Measurements from ENCODE around the gene COQ2.
"Not testable (repeated sequence)": the region's sequence is repeated elsewhere in the genome, so short reads cannot be mapped to it uniquely, and the experiment has no call there.

Gene COQ2

DNA sequence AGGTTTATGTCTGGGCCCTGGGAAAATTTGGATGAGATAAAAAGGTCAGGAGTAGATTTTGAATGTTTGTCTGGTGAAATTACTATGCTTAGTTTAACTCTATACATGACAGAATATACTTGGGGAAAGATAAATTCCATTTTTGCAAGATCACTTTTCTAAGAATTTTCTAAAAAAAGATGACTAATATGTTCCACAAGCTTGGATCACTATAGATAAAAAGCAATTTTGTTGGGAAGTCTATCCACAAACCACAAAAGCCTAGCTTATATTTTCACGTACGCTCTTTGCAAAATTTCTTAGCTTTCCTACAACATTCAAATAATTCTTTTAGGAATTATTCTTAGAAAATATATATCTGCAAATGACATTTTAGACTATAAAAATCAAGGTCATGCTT lies 20.6 kb upstream of the COQ2 start:
- TF ChIP-seq, protein P1, sequence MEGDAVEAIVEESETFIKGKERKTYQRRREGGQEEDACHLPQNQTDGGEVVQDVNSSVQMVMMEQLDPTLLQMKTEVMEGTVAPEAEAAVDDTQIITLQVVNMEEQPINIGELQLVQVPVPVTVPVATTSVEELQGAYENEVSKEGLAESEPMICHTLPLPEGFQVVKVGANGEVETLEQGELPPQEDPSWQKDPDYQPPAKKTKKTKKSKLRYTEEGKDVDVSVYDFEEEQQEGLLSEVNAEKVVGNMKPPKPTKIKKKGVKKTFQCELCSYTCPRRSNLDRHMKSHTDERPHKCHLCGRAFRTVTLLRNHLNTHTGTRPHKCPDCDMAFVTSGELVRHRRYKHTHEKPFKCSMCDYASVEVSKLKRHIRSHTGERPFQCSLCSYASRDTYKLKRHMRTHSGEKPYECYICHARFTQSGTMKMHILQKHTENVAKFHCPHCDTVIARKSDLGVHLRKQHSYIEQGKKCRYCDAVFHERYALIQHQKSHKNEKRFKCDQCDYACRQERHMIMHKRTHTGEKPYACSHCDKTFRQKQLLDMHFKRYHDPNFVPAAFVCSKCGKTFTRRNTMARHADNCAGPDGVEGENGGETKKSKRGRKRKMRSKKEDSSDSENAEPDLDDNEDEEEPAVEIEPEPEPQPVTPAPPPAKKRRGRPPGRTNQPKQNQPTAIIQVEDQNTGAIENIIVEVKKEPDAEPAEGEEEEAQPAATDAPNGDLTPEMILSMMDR (IDR thresholded peaks at IDR 0.05; ENCODE audit: low read depth, low read length, missing control alignments) = no peak
- DNase-seq (ENCODE audit: low read depth) = no peak
- no peak overlapping the region for H3K4me3 ChIP-seq (ENCODE audit: low read depth, low read length)

DNA sequence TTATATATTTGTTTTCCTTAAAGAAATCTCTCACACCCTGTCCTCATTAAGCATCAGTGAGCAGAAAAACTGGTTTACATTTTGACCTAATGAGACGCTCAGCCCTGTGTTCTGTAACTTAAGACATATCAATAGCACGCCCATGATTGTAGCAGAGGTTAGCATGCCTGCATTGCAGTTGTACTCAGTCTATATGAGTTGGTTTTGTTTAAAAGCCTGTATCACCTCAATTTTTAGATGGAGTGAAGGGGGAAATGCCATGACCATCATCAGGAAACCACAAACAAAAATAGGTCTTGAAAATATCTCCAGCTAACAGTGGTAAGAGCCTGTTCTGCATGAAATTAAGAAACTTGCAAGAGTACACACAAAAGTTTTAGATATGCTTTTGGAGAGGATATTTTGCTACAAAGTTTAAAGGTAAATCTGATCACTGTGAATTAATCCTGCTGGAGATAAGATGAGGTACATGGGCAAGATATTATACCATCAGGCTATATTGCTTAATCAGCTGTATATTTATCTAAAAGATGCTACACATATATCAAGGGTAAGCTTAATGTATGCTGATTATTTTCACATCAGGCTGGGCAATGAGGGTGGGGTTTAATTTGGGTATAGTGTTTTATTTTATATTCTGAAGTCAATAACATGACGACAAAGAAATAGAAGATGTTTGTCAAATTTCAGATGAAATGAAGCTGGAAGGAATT lies 13.1 kb upstream of the COQ2 start:
- TF ChIP-seq, protein P1 (IDR thresholded peaks at IDR 0.05; ENCODE audit: low read depth, low read length, missing control alignments) = no peak
- H3K4me3 ChIP-seq (ENCODE audit: low read depth, low read length) = no peak overlapping the region
- DNase-seq (ENCODE audit: low read depth) = no peak

DNA sequence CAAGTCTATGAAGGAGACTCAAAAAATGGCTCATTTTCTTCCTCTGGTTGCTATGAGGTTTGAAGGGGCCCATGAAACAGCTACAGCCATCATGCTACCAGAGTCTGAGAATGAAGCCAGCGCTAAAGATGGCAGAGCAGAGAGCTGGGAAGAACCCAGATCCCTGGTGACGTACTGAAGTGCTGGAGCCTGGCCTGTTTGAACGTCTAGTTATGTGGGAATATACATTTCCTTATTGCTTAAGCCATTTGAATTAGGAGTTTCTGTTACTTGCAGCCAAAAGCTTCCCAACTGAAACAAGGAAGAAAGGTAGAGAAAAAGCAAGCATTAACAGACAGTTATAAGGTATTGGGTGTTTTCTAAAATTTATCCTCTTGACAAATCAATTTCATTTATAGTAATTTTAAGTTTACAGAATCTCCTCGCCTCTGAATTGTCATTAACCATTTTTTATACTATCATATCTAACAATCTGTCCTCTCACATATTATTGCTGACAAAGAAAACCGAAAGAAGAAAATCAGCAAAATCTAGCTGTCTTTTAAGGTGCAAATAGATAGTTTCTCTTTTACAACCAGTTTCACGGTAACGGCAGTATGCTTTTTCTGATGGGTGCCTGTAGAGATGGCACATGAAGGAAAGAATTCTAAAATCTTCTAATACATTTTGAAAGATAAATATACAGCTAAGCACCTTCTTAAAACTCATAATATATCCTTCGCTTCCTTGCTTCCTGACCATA lies 8.9 kb upstream of the COQ2 start:
- TF ChIP-seq, protein P1 (IDR thresholded peaks at IDR 0.05; ENCODE audit: low read depth, low read length, missing control alignments) = no peak
- DNase-seq (ENCODE audit: low read depth) = no peak
- H3K4me3 ChIP-seq (ENCODE audit: low read depth, low read length) = no peak overlapping the region

DNA sequence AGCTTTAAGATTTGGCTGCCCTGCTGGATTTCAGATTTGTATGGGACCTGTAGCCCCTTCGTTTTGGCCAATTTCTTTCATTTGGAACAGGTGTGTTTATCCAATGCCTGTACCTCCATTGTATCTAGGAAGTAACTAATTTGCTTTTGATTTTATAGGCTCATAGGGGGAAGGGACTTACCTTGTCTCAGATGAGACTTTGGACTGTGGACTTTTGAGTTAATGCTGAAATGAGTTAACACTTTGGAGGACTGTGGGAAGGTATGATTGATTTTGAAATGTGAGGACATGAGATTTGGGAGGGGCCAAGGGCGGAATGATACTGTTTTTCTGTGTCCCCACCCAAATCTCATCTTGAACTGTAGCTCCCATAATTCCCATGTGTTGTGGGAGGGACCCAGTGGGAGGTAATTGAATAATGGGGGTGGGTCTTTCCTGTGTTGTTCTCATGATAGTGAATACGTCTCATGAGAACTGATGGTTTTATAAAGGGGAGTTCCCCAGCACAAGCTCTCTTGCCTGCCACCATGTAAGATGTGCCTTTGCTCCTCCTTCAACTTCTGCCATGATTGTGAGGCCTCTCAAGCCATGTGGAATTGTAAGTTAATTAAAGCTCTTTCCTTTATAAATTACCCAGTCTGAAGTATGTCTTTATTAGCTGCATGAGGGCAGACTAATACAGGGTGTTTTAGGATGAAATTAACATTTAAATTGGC lies 5.6 kb upstream of the COQ2 start:
- H3K4me3 ChIP-seq (ENCODE audit: low read depth, low read length); DNase-seq (ENCODE audit: low read depth): not testable (repeated sequence)

DNA sequence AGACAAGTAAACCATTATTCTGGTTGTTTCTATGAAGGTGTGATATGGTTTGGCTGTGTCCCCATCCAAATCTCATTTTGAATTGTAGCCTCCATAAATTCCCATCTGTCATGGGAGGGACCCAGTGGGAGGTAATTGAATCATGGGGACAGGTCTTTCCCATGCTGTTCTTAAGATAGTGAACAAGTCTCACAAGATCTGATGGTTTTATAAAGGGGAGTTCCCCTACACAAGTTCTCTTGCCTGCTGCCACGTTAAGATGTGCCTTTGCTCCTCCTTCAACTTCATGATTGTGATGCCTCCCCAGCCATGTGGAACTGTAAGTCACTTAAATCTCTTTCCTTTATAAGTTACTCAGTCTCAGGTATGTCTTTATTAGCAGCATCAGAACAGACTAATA lies 3.8 kb upstream of the COQ2 start:
- DNase-seq (ENCODE audit: low read depth); H3K4me3 ChIP-seq (ENCODE audit: low read depth, low read length): not testable (repeated sequence)

DNA sequence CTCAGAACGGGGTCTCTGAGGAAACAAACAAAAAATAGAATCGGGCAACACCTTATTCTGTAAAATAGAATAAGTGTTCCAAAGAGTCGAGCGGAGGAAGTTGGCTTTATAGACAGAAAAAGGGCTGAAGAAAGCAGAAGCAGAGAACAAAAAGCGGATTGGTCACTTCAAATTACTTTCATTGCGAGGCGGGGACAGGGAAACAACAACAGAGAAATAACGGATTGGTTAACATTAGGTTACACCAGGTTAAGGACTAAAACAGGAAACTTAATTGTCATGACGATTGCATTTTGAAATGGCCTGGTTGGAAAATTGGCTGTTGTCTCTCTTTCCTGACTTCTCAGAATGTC lies 433 bp upstream of the COQ2 start:
- no peak for DNase-seq (ENCODE audit: low read depth)
- TF ChIP-seq, protein P1 (IDR thresholded peaks at IDR 0.05; ENCODE audit: low read depth, low read length, missing control alignments) = no peak
- peak overlapping the region; percentile 61 for H3K4me3 ChIP-seq (ENCODE audit: low read depth, low read length)

DNA sequence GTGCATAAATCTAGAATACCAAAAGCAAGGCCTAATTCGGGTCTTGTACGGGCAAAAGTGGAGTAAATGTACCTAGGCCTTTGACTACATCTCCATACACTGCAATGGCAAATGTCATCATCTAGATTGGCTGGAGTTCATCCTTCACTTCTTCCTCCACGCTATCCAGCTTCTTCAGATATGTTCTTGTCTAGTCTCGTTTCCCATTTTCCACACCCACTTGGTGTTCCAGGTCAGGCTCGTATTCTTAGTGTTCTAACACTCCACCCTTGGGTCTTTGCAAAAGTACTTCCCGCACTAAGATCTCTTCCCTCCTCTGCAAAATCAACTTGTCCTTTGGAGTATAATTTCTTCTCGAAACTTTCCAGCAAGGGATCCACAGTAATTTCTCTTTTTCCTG lies 1.4 kb downstream of the COQ2 start:
- TF ChIP-seq, protein P1 (IDR thresholded peaks at IDR 0.05; ENCODE audit: low read depth, low read length, missing control alignments) = no peak
- no peak overlapping the region; the same call in 1 of the 2 replicates for H3K4me3 ChIP-seq (ENCODE audit: low read depth, low read length)
- DNase-seq (ENCODE audit: low read depth) = no peak

Data from GM12864 (cell line).